Activated T-helper 2 cell treated with anti-CD3 and anti-CD28 coated beads, Interferon-gamma antibody, Interleukin-2, Interleukin-4, amounts not matched to agents 10 μg/mL and 5 μg/mL and 100 μg/mL, durations not matched to agents 14 hours and 24 hours and 36 hours (primary cell): ENCODE data around the gene KLK10. TPM values are rescaled to one million over a fixed set of nuclear protein-coding genes. Genes with fewer than 3 reads are reported as not detected.

Experiments used
- DNase-seq: peaks from one replicate; pipeline ENCODE4 v3.0.0; 2021; ENCODE audit warnings: low spot score
- H3K27ac Mint-ChIP-seq: one replicate; pipeline ENCODE4 v1.8.0; 2021; ENCODE audit warnings: mixed read lengths
- H3K27me3 Mint-ChIP-seq: one replicate; pipeline ENCODE4 v1.8.0; 2021; ENCODE audit warnings: low read depth, mixed read lengths
- H3K36me3 Mint-ChIP-seq: one replicate; pipeline ENCODE4 v1.8.0; 2021; ENCODE audit warnings: low read depth, mixed read lengths
- H3K4me1 Mint-ChIP-seq: one replicate; pipeline ENCODE4 v1.8.0; 2021; ENCODE audit warnings: low read depth, mixed read lengths
- H3K4me3 Mint-ChIP-seq: one replicate; pipeline ENCODE4 v1.8.0; 2021; ENCODE audit warnings: low read depth, mild to moderate bottlenecking, moderate library complexity, mixed read lengths
- H3K9me3 Mint-ChIP-seq: one replicate; pipeline ENCODE4 v1.8.0; 2021; ENCODE audit warnings: mixed read lengths
- intact Hi-C: fragments of 100-400 bp; cut with micrococcal nuclease; formaldehyde crosslinking; loops from one replicate; pipeline ENCODE4 v1.15.1; 2023
- total RNA-seq: library from RNA; stranded (reverse); gene quantifications from 2 replicates; pipeline ENCODE4 v1.2.3, GENCODE V29; 2022

Gene KLK10
- total RNA-seq, result not detected in 2 replicates

- DNase-seq, result no peak
- Mint-ChIP-seq H3K4me3 (no peak within 1 kb of the TSS), H3K36me3 (no peaks in the 10 kb centered on the region), H3K4me1 (peaks cover 6% of the 10 kb centered on the region), H3K9me3 (no peaks in the 10 kb centered on the region), H3K27ac (no peak within 1 kb of the TSS), H3K27me3 (peaks cover 48% of the 10 kb centered on the region)
- intact Hi-C loops, result no loop called here
These were observed at the start of gene KLK10 for GRCh38 chr19:51019544-51019925. TSS of gene KLK10 (minus strand) at chr19:51019709. CDS start at chr19:51019130, 579 bp downstream.

GRCh38 chr19:51066393-51067186, 47.1 kb upstream of the KLK10 start:
- H3K36me3 Mint-ChIP-seq, result no peaks in the 10 kb centered on the region
- H3K27me3 Mint-ChIP-seq, result peaks cover 21% of the 10 kb centered on the region
- intact Hi-C loops, result no loop called here
- no peak overlapping the region for H3K27ac Mint-ChIP-seq
- DNase-seq, result no peak
- no peak overlapping the region for H3K4me3 Mint-ChIP-seq
- no peaks in the 10 kb centered on the region for H3K9me3 Mint-ChIP-seq
- no peaks in the 10 kb centered on the region for H3K4me1 Mint-ChIP-seq

GRCh38 chr19:51065221-51065960, 45.9 kb upstream of the KLK10 start:
- no peaks in the 10 kb centered on the region for H3K36me3 Mint-ChIP-seq
- H3K4me3 Mint-ChIP-seq, result no peak overlapping the region
- intact Hi-C loops, result no loop called here

GRCh38 chr19:51064534-51065220, 45.2 kb upstream of the KLK10 start, which contains the start of gene KLK13:
TSS of gene KLK13 (minus strand) at chr19:51065092. CDS start at chr19:51065067, 25 bp downstream.
- Mint-ChIP-seq H3K36me3 (no peaks in the 10 kb centered on the region), H3K27ac (no peak within 1 kb of the TSS), H3K4me3 (no peak within 1 kb of the TSS), H3K9me3 (no peaks in the 10 kb centered on the region), H3K27me3 (peaks cover 21% of the 10 kb centered on the region), H3K4me1 (no peaks in the 10 kb centered on the region)
- no peak for DNase-seq
- intact Hi-C loops, result no loop called here

More at GRCh38 chr19:51065221-51065960, 45.9 kb upstream of the KLK10 start:
- H3K9me3 Mint-ChIP-seq, result no peaks in the 10 kb centered on the region
- DNase-seq, result no peak
- H3K4me1 Mint-ChIP-seq, result no peaks in the 10 kb centered on the region
- H3K27me3 Mint-ChIP-seq, result peaks cover 21% of the 10 kb centered on the region
- no peak overlapping the region for H3K27ac Mint-ChIP-seq

DNA sequence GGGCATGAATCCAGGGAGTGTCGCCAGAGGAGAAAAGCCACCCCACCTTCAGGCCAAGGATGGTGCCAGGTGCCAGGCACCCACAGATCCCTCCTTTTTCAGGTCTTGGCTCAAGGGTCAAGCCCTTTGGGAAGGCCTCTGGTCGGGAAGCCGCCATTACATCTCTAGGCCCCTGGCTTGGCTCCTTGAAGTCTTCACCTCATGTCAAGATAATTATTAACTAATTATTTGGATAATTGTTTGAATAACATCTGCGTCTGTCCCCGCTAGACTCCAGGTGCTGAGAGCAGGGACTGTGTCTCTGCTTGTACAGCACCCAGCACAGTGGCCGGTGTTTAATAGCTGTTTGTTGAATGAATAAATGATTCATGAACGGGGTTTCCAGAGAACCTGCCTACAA, 44.2 kb upstream of the KLK10 start:
- Mint-ChIP-seq H3K4me3 (no peak overlapping the region), H3K9me3 (no peaks in the 10 kb centered on the region), H3K4me1 (no peaks in the 10 kb centered on the region), H3K36me3 (no peaks in the 10 kb centered on the region), H3K27ac (no peak overlapping the region), H3K27me3 (peaks cover 23% of the 10 kb centered on the region)
- intact Hi-C loops, result no loop called here
- DNase-seq, result no peak

GRCh38 chr19:51060973-51061372, 41.5 kb upstream of the KLK10 start:
- H3K27ac Mint-ChIP-seq, result no peak overlapping the region
- no peaks in the 10 kb centered on the region for H3K4me1 Mint-ChIP-seq
- no peak for DNase-seq
- no peaks in the 10 kb centered on the region for H3K9me3 Mint-ChIP-seq
- no peak overlapping the region for H3K4me3 Mint-ChIP-seq
- H3K36me3 Mint-ChIP-seq, result no peaks in the 10 kb centered on the region
- peaks cover 21% of the 10 kb centered on the region for H3K27me3 Mint-ChIP-seq
- intact Hi-C loops, result no loop called here

DNA sequence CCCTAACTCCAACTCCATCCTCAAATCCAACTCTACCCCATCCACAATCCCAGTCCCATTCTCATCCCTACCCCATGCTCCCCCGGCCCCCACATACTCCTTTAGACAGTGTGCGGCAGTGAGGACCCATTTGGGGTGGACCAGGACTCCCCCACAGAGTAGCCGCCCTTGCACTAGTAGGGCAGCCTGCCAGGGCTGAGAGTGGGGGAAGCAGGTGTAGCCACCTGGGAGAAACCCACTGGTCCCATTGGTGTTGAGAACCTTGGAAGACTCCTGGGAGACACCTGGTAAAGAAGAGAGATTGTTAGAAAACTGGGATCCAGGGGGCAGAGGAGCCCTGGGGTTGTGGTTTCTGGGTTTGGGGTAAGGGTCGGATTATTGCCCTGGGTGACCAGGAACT, 40.8 kb upstream of the KLK10 start:
- peaks cover 21% of the 10 kb centered on the region for H3K27me3 Mint-ChIP-seq

DNA sequence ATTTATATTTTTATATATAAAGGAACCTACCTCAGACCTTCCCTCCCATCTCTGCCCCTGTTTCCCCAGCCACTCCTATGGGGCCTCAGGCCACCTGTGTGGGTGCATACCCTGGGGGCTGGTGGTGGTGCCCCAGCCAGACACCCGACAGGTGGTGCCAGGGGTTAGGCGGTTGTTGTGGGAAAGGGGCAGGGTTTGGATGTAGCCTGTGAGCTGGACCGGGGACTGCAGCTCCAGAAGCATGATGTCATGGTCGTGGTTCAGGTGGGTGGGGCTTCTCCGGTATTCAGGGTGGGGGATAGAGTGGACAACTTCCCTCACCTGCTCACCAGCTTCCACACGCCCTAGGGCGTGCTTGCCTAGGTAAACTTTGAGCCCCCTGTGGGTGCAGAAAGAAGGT, 40.2 kb upstream of the KLK10 start:
- intact Hi-C loops, result no loop called here
- no peak overlapping the region for H3K4me3 Mint-ChIP-seq
- no peak overlapping the region for H3K27ac Mint-ChIP-seq
- H3K27me3 Mint-ChIP-seq, result peaks cover 21% of the 10 kb centered on the region
- H3K4me1 Mint-ChIP-seq, result no peaks in the 10 kb centered on the region
- H3K9me3 Mint-ChIP-seq, result no peaks in the 10 kb centered on the region
- no peak for DNase-seq
- H3K36me3 Mint-ChIP-seq, result no peaks in the 10 kb centered on the region

More for the DNA sequence above, 40.8 kb upstream of the KLK10 start:
- no peak for DNase-seq
- H3K9me3 Mint-ChIP-seq, result no peaks in the 10 kb centered on the region
- no peaks in the 10 kb centered on the region for H3K36me3 Mint-ChIP-seq
- no peaks in the 10 kb centered on the region for H3K4me1 Mint-ChIP-seq
- H3K4me3 Mint-ChIP-seq, result no peak overlapping the region
- intact Hi-C loops, result no loop called here
- H3K27ac Mint-ChIP-seq, result no peak overlapping the region

- intact Hi-C loops, result no loop called here
- H3K36me3 Mint-ChIP-seq, result no peaks in the 10 kb centered on the region
- H3K27me3 Mint-ChIP-seq, result peaks cover 22% of the 10 kb centered on the region
- no peaks in the 10 kb centered on the region for H3K4me1 Mint-ChIP-seq
- H3K4me3 Mint-ChIP-seq, result no peak overlapping the region
- no peaks in the 10 kb centered on the region for H3K9me3 Mint-ChIP-seq
- DNase-seq, result no peak
- no peak overlapping the region for H3K27ac Mint-ChIP-seq
These were observed 36.4 kb upstream of the KLK10 start for GRCh38 chr19:51055866-51056265.

DNA sequence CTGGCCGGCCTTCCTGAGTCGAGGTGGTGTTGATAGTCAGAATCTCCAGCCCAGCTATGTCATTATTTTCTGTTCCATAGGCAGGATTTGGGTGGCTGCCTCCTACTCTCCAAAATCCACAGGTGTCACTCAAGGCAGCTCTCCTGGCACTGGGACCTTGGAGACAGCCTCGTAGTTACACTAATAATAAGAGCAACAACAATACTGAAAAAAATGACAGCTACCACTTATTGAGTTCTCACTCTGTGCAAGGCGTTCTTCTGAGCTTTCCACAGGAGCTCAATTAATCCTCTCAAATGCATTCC, 27.5 kb upstream of the KLK10 start:
- no peak for DNase-seq
- Mint-ChIP-seq H3K27ac (no peak overlapping the region), H3K4me3 (no peak overlapping the region), H3K27me3 (peaks cover 10% of the 10 kb centered on the region), H3K4me1 (no peaks in the 10 kb centered on the region), H3K9me3 (no peaks in the 10 kb centered on the region), H3K36me3 (no peaks in the 10 kb centered on the region)
- intact Hi-C loops, result no loop called here

DNA sequence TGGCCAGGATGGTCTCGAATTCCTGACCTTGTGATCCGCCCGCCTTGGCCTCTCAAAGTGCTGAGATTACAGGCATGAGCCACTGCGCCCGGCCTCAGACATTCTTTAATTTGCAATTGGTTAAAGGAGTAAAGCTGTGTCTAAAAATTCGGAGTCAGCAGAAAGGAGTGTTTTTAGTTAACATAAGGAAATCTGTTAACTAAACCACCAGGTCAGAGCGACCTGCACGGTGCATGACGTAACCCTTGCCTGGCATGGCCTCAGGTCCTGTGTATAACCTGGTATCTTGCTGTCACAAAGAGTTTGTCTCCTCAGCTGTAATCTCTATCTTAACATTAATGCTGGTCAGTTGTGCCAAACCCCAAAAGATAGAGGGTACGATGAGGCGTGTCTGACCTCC, 24.8 kb upstream of the KLK10 start:
- H3K27me3 Mint-ChIP-seq, result peaks cover 10% of the 10 kb centered on the region
- no peak overlapping the region for H3K4me3 Mint-ChIP-seq
- H3K4me1 Mint-ChIP-seq, result no peaks in the 10 kb centered on the region
- H3K27ac Mint-ChIP-seq, result no peak overlapping the region
- intact Hi-C loops, result no loop called here
- no peak for DNase-seq
- no peaks in the 10 kb centered on the region for H3K36me3 Mint-ChIP-seq
- H3K9me3 Mint-ChIP-seq, result no peaks in the 10 kb centered on the region

GRCh38 chr19:51043497-51043896, 24.0 kb upstream of the KLK10 start:
- no peaks in the 10 kb centered on the region for H3K36me3 Mint-ChIP-seq
- no peak overlapping the region for H3K4me3 Mint-ChIP-seq
- no peak for DNase-seq
- no peak overlapping the region for H3K27ac Mint-ChIP-seq
- H3K9me3 Mint-ChIP-seq, result no peaks in the 10 kb centered on the region
- H3K4me1 Mint-ChIP-seq, result no peaks in the 10 kb centered on the region
- intact Hi-C loops, result no loop called here
- H3K27me3 Mint-ChIP-seq, result peaks cover 10% of the 10 kb centered on the region

GRCh38 chr19:51040151-51040550, 20.6 kb upstream of the KLK10 start:
- Mint-ChIP-seq H3K27me3 (no peaks in the 10 kb centered on the region), H3K4me1 (no peaks in the 10 kb centered on the region), H3K27ac (no peak overlapping the region), H3K4me3 (no peak overlapping the region), H3K9me3 (no peaks in the 10 kb centered on the region), H3K36me3 (no peaks in the 10 kb centered on the region)
- no peak for DNase-seq
- intact Hi-C loops, result no loop called here
